HEK293 (cell line): ENCODE measurements around the gene TRIM72.

Source experiments
- CTCF ChIA-PET: fragments of 350-600 bp; formaldehyde crosslinking; extraction: SDS; loops from one replicate; lab custom pipeline; 2021; ENCODE audit warnings: antibody characterized with exemption; lab: Yijun Ruan, JAX
- POLR2A ChIA-PET: fragments of 300-600 bp; formaldehyde crosslinking; extraction: SDS; loops from one replicate; lab custom pipeline; 2020; ENCODE audit warnings: antibody characterized with exemption, inconsistent platforms; lab: Yijun Ruan, JAX
- H3K27ac ChIP-seq: fragments of 200-500 bp; sonication (Bioruptor generic); 2 replicates; pipeline ENCODE4 v1.5.1; 2014; ENCODE audit warnings: low read depth, low read length, control low read depth, inconsistent platforms; ENCODE audit errors: extremely low read depth
- H3K36me3 ChIP-seq, 2 experiments: fragments of 200-500 bp in 1 of 2; sonication (Bioruptor generic) in 1 of 2; 1 replicate in 1 of 2; 2 replicates in 1 of 2; pipeline ENCODE4 v1.5.1; 2014 to 2017; ENCODE audit warnings: inconsistent platforms in 2 of 2, low read length in 2 of 2; ENCODE audit not compliant: control insufficient read depth in 2 of 2, insufficient read depth in 1 of 2
- H3K4me1 ChIP-seq: fragments of 200-500 bp; sonication (Bioruptor generic); 2 replicates; pipeline ENCODE4 v1.5.1; 2014; ENCODE audit warnings: mild to moderate bottlenecking, low read length, inconsistent platforms; ENCODE audit not compliant: control insufficient read depth, insufficient read depth
- H3K4me3 ChIP-seq: 2 replicates; pipeline ENCODE4 v1.5.1; 2011; ENCODE audit warnings: low read depth, mild to moderate bottlenecking, control low read depth, low read length, moderate library complexity
- H3K9me3 ChIP-seq: fragments of 200-500 bp; sonication (Bioruptor generic); 2 replicates; pipeline ENCODE4 v1.5.1; 2014; ENCODE audit warnings: low read depth, low read length, inconsistent platforms; ENCODE audit not compliant: control insufficient read depth, insufficient read depth
- FEZF1 ChIP-seq: fragments of 450-650 bp; formaldehyde crosslinking; IDR thresholded peaks from 2 replicates; pipeline ENCODE4 v1.5.1; 2016; ENCODE audit warnings: missing biosample characterization, missing genetic modification characterization
- IKZF3 ChIP-seq: fragments of 450-650 bp; IDR thresholded peaks from 2 replicates; pipeline ENCODE4 v1.5.0; 2018; ENCODE audit warnings: missing biosample characterization, mild to moderate bottlenecking, missing genetic modification characterization, moderate library complexity
- KLF9 ChIP-seq: fragments of 450-650 bp; formaldehyde crosslinking; IDR thresholded peaks from 2 replicates; pipeline ENCODE4 v1.5.1; 2016; ENCODE audit warnings: missing biosample characterization, missing genetic modification characterization, low read depth
- MYNN ChIP-seq: fragments of 450-650 bp; formaldehyde crosslinking; IDR thresholded peaks from 2 replicates; pipeline ENCODE4 v1.5.1; 2016; ENCODE audit warnings: missing biosample characterization, missing genetic modification characterization, borderline replicate concordance
- SCRT1 ChIP-seq: fragments of 450-650 bp; formaldehyde crosslinking; IDR thresholded peaks from 2 replicates; pipeline ENCODE4 v1.5.1; 2016; ENCODE audit warnings: missing biosample characterization, missing genetic modification characterization, borderline replicate concordance
- SCRT2 ChIP-seq: fragments of 450-650 bp; formaldehyde crosslinking; IDR thresholded peaks from 2 replicates; pipeline ENCODE4 v1.5.1; 2016; ENCODE audit warnings: missing biosample characterization, missing genetic modification characterization
- SETDB1 ChIP-seq: IDR thresholded peaks from one replicate; pipeline ENCODE4 v1.6.1; 2017; ENCODE audit warnings: mild to moderate bottlenecking, low read length, moderate library complexity, mixed read lengths; ENCODE audit not compliant: insufficient read length
- YY1 ChIP-seq: fragments of 450-650 bp; formaldehyde crosslinking; IDR thresholded peaks from 2 replicates; pipeline ENCODE4 v1.5.1; 2018; ENCODE audit warnings: missing biosample characterization, missing genetic modification characterization
- ZBTB21 ChIP-seq: fragments of 450-650 bp; formaldehyde crosslinking; IDR thresholded peaks from 2 replicates; pipeline ENCODE4 v1.5.1; 2017; ENCODE audit warnings: missing biosample characterization, missing genetic modification characterization
- ZFHX2 ChIP-seq: fragments of 450-650 bp; formaldehyde crosslinking; conservative IDR thresholded peaks from 2 replicates; pipeline ENCODE4 v1.5.1; 2016; ENCODE audit warnings: missing biosample characterization, missing genetic modification characterization
- ZNF10 ChIP-seq: fragments of 450-650 bp; formaldehyde crosslinking; IDR thresholded peaks from 2 replicates; pipeline ENCODE4 v1.5.1; 2017; ENCODE audit warnings: missing biosample characterization, missing genetic modification characterization
- ZNF214 ChIP-seq: fragments of 450-650 bp; formaldehyde crosslinking; IDR thresholded peaks from 2 replicates; pipeline ENCODE4 v1.5.1; 2017; ENCODE audit warnings: missing biosample characterization, mild to moderate bottlenecking, missing genetic modification characterization, borderline replicate concordance
- ZNF248 ChIP-seq: fragments of 450-650 bp; formaldehyde crosslinking; IDR thresholded peaks from 2 replicates; pipeline ENCODE4 v1.5.1; 2017; ENCODE audit warnings: missing biosample characterization, missing genetic modification characterization
- ZNF302 ChIP-seq: fragments of 450-650 bp; formaldehyde crosslinking; IDR thresholded peaks from 2 replicates; pipeline ENCODE4 v1.5.1; 2016; ENCODE audit warnings: missing biosample characterization, missing genetic modification characterization, low read depth
- ZNF335 ChIP-seq: fragments of 450-650 bp; formaldehyde crosslinking; conservative IDR thresholded peaks from 2 replicates; pipeline ENCODE4 v1.5.1; 2016; ENCODE audit warnings: missing biosample characterization, missing genetic modification characterization
- ZNF48 ChIP-seq: fragments of 450-650 bp; formaldehyde crosslinking; IDR thresholded peaks from 2 replicates; pipeline ENCODE4 v1.5.1; 2016; ENCODE audit warnings: missing biosample characterization, missing genetic modification characterization
- ZNF548 ChIP-seq: fragments of 450-650 bp; formaldehyde crosslinking; IDR thresholded peaks from 2 replicates; pipeline ENCODE4 v1.5.1; 2016; ENCODE audit warnings: missing biosample characterization, missing genetic modification characterization
- ZNF600 ChIP-seq: fragments of 450-650 bp; formaldehyde crosslinking; IDR thresholded peaks from 2 replicates; pipeline ENCODE4 v1.5.1; 2016; ENCODE audit warnings: missing biosample characterization, missing genetic modification characterization
- ZNF660 ChIP-seq: fragments of 450-650 bp; IDR thresholded peaks from 2 replicates; pipeline ENCODE4 v1.5.1; 2018; ENCODE audit warnings: missing biosample characterization, mild to moderate bottlenecking, missing genetic modification characterization
- ZNF701 ChIP-seq: fragments of 450-650 bp; formaldehyde crosslinking; IDR thresholded peaks from 2 replicates; pipeline ENCODE4 v1.5.1; 2016; ENCODE audit warnings: missing biosample characterization, missing genetic modification characterization
- TF ChIP-seq, protein P1 (sequence below): fragments of 450-650 bp; IDR thresholded peaks from 2 replicates; pipeline ENCODE4 v1.5.1; 2018; ENCODE audit warnings: missing biosample characterization, missing genetic modification characterization

TRIM72 gene

GRCh38 chr16:31271621-31272190, 57.8 kb downstream of the TRIM72 start:
- Histone ChIP-seq H3K4me1 (no peaks in the 10 kb centered on the region), H3K36me3 (no peaks in the 10 kb centered on the region), H3K9me3 (no peaks in the 10 kb centered on the region), H3K27ac (no peak overlapping the region), H3K4me3 (no peak overlapping the region)
- no peak for TF ChIP-seq ZNF48
- TF ChIP-seq, protein P1, sequence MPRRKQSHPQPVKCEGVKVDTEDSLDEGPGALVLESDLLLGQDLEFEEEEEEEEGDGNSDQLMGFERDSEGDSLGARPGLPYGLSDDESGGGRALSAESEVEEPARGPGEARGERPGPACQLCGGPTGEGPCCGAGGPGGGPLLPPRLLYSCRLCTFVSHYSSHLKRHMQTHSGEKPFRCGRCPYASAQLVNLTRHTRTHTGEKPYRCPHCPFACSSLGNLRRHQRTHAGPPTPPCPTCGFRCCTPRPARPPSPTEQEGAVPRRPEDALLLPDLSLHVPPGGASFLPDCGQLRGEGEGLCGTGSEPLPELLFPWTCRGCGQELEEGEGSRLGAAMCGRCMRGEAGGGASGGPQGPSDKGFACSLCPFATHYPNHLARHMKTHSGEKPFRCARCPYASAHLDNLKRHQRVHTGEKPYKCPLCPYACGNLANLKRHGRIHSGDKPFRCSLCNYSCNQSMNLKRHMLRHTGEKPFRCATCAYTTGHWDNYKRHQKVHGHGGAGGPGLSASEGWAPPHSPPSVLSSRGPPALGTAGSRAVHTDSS = no peak
- POLR2A ChIA-PET = no interaction called here
- CTCF ChIA-PET = no interaction called here

- Histone ChIP-seq H3K4me3 (no peak overlapping the region), H3K4me1 (no peaks in the 10 kb centered on the region), H3K9me3 (no peaks in the 10 kb centered on the region), H3K27ac (no peak overlapping the region), H3K36me3 (no peaks in the 10 kb centered on the region)
- ChIA-PET POLR2A (no interaction called here), CTCF (interaction anchor here (1.5 kb wide), 1 partner anchor 131 kb away, joined by 4 read pairs; no protein-coding TSS in a partner anchor)
- no peak for TF ChIP-seq SCRT1 (tag by site-specific recombination)
- no peak for TF ChIP-seq ZNF701 (tag by site-specific recombination)
- no peak for TF ChIP-seq ZNF548 (tag by site-specific recombination)
- no peak for TF ChIP-seq ZNF214 (tag by site-specific recombination)
- TF ChIP-seq KLF9 = no peak
- no peak for TF ChIP-seq ZNF302 (tag by site-specific recombination)
- TF ChIP-seq FEZF1 (tag by site-specific recombination) = no peak
- TF ChIP-seq IKZF3 (tag by site-specific recombination) = no peak
Observed at GRCh38 chr16:31273187-31273586, 59.3 kb downstream of the TRIM72 start.

- TF ChIP-seq YY1 (tag by site-specific recombination) (no peak), MYNN (tag by site-specific recombination) (no peak), SETDB1 (peak; percentile 28), ZNF600 (tag by site-specific recombination) (no peak), SCRT2 (tag by site-specific recombination) (0 out of 2 replicates have a peak, but pooled peaks have one; percentile 23), ZBTB21 (tag by site-specific recombination) (no peak), ZNF335 (tag by site-specific recombination) (no peak), ZNF248 (tag by site-specific recombination) (no peak), ZNF10 (tag by site-specific recombination) (no peak), ZNF660 (tag by site-specific recombination) (no peak), ZFHX2 (tag by site-specific recombination) (no peak)
- POLR2A ChIA-PET = no interaction called here
- no peaks in the 10 kb centered on the region for H3K4me1 ChIP-seq
- H3K27ac ChIP-seq = no peak overlapping the region
- CTCF ChIA-PET = interaction anchor here (1.5 kb wide), 1 partner anchor 131 kb away, joined by 4 read pairs; no protein-coding TSS in a partner anchor
- no peaks in the 10 kb centered on the region for H3K9me3 ChIP-seq
- no peaks in the 10 kb centered on the region for H3K36me3 ChIP-seq
- H3K4me3 ChIP-seq = no peak overlapping the region
Observed at GRCh38 chr16:31273676-31274075, 59.8 kb downstream of the TRIM72 start.
